WTC11 (cell line): ENCODE measurements around the gene RASA1.

ENCODE experiments used
- CTCF ChIP-seq: fragments of 200-600 bp; IDR thresholded peaks from 2 replicates; pipeline ENCODE4 v1.8.0; 2022; ENCODE audit warnings: antibody characterized with exemption
- ETV6 ChIP-seq: sonication (generic); formaldehyde crosslinking; IDR thresholded peaks from 2 replicates; pipeline ENCODE4 v1.8.1; 2022; ENCODE audit warnings: mild to moderate bottlenecking, missing genetic modification reagents
- JUN ChIP-seq: sonication (generic); formaldehyde crosslinking; IDR thresholded peaks from 2 replicates; pipeline ENCODE4 v1.8.0; 2023; ENCODE audit warnings: mild to moderate bottlenecking, missing genetic modification reagents
- MAX ChIP-seq: sonication (generic); formaldehyde crosslinking; IDR thresholded peaks from 2 replicates; pipeline ENCODE4 v1.8.0; 2022; ENCODE audit warnings: mild to moderate bottlenecking, missing genetic modification reagents
- SMAD3 ChIP-seq: sonication (generic); formaldehyde crosslinking; IDR thresholded peaks from 2 replicates; pipeline ENCODE4 v1.8.0; 2022; ENCODE audit warnings: missing genetic modification reagents, mild to moderate bottlenecking, borderline replicate concordance
- USF2 ChIP-seq: sonication (generic); formaldehyde crosslinking; IDR thresholded peaks from 2 replicates; pipeline ENCODE4 v1.8.1; 2023; ENCODE audit warnings: mild to moderate bottlenecking, missing genetic modification reagents, moderate library complexity
- ZBTB21 ChIP-seq: sonication (generic); formaldehyde crosslinking; IDR thresholded peaks from 2 replicates; pipeline ENCODE4 v1.8.1; 2023; ENCODE audit warnings: mild to moderate bottlenecking, missing genetic modification reagents, borderline replicate concordance
- ZNF263 ChIP-seq: sonication (generic); formaldehyde crosslinking; IDR thresholded peaks from 2 replicates; pipeline ENCODE4 v1.8.1; 2022; ENCODE audit warnings: low read depth, mild to moderate bottlenecking, moderate library complexity, missing genetic modification reagents

- TF ChIP-seq ETV6 (CRISPR knock-in tag) (no peak), ZNF263 (CRISPR knock-in tag) (no peak), SMAD3 (CRISPR knock-in tag) (no peak), ZBTB21 (CRISPR knock-in tag) (no peak), MAX (CRISPR knock-in tag) (no peak), CTCF (no peak), USF2 (CRISPR knock-in tag) (no peak), JUN (CRISPR knock-in tag) (no peak)
These were observed 15.4 kb upstream of the RASA1 start for GRCh38 chr5:87252283-87252605.
